Globus pallidus (tissue), 1 donor: ENCODE results near the gene ARHGAP26.

Source experiments
- DNase-seq: peaks from one replicate; pipeline ENCODE4 v3.0.0-alpha.2; 2015; ENCODE audit warnings: low spot score

ARHGAP26 gene

DNA sequence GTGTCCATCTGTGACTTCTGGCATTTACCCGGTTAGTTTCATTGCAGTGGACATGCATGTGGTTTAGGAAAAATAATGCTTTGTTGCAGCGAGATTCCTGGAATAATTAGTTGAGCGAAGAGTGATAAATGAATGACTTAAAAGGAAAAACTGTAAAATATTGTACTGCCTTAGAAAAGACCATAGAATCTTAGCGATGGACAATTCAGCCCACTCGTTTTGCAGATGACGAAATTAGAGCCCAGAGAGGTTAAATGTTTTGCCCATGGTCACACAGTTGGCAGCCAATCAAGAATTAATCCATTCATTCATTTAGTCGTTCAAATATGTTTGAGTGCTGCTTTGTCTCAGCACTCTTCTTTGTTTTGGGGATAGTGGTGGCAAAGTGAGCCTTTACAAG, 107.9 kb downstream of the ARHGAP26 start:
- no peak for DNase-seq

DNA sequence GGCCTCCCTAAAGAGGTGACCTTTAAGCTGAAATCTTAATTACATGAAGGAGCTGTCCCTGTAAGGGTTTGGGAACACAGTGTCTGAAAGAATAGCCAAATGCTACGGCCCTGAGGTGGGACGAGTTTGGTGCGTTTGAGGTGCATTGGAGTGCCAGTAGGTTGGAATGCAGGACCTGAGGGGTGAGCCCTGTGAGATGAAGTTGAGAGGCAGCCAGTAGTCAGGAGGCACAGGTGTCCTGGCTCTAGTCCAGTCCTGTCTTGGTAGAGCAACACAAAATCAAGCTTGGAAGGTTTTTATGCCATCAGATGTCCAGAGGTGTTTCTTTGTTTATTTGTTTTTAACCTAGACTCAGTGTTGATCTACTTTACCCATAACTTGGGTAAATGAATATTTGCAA, 108.5 kb downstream of the ARHGAP26 start:
- DNase-seq = no peak

DNA sequence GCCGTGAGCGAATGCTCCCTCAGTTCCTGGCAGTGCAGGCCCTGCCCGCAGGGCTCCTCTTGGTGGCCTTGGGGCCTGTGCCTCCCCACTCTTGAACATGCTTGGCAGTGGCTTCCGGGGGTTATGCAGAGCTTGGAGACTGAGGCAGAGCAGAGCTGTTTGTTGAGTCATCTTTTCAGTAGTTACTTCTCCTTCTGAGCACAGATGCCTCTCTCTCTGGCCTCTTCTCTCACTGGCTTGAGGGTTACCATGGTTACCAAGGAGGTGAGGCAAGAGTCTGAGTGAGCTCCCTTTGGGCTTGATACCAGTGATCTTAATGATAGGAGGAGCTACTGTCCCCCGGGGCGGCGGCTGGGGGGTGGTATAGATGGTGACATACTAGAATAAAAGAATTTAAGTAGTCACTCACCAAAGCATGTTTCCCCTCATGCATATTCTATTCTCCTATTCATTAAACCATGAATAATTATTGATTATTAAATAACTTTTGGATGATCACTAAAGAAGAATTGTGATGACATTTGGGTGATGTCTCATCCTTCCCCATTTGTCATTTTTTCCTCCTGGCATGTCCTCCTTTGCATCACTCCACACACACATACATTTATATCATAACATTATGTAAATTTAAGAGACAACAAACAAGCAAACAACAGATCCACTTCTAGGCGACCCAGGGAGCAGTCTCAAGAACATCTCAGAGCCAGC, 111.1 kb downstream of the ARHGAP26 start:
- peak; percentile 27 for DNase-seq

DNA sequence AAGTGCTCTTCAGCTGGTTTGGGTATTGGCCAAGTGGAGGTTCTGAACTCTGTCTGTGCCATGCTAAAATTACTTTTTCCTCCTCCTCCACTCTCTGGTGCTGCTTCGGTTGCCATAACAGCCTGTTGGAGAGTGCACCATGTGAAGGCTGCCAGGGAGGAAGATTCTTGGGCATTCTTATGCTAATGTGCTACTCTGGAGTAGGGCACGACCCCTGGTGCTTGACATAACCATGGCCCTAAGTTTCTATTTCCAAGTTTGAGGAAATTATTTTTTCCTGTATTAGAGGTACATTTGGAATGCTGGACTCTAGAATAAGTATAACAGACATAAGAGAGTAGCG, 111.6 kb downstream of the ARHGAP26 start:
- peak; percentile 32 for DNase-seq

DNA sequence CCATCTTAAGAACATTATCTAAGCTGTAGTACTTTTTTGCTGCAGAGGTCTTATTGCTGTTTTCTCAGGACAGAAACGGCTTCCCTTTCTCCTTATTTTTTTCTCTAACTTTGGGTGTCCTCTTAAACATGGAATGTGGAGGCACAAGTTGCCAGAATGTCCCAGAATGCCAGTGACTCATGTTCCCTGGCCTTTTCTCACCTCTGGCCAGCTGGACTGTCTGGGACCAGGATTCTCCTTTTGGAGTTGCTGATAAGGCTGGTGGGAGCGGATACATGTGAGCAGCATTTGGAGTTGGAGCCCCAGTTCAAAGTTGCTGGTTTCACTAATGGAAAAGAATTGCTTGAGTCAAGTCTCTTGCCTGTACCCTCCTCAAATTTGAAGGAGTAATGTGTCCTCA, 112.8 kb downstream of the ARHGAP26 start:
- no peak for DNase-seq

DNA sequence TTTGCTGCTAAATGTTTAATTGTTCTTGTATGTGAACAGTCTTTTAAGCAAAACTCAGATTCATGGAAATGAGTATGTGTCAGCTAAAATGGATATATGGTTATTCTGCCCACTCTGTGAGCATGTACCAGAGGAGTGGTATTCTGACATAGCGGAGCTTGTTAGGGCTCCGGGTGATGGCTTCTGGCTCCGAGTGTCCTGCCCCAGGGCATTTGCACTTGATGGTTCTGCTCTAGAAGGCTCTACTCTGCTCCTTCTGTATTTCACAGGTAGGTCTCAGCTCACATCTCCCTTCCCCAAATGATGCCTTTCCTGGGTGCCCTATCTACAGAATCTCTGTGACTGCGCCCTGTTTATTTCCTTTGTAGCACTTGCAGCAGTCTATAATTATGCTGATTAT, 113.3 kb downstream of the ARHGAP26 start:
- no peak for DNase-seq

DNA sequence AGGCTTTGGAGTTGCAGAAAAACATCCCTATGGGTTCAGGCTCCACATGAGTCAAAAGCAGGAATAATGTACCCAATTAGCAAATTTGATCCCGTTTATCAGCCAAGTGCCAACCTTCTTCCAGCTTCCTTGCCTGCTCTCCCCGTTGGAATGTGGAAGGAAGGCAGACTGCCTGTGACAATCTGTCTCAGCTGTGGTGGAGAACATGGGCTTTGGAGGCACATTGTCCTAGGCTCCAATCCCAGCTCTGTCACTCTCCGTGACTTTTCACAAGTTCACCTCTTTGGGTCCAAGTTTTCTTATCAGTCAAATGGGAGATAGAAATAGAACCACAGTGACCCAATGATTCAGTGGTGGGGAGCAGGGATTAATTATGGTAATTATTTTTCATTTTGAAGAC, 113.9 kb downstream of the ARHGAP26 start:
- no peak for DNase-seq

DNA sequence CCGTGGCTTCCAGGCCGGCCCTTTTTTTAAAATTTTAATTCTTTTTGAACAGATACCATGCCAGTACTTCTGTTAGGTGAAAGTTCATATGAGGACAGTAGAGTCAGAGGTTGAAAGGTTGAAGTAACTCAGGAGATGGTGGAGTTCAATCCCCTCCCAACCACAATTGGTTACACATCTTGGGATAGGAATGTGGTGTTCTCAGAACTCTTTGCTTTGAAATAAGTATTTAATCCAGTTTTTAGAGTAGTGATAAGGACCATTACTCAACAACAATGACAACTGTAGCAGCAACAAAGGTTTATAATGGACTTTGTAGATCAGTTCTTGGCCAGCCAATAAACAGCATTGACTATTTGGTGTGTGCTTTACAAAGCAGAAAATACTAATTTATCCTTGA, 116.0 kb downstream of the ARHGAP26 start:
- DNase-seq = no peak

DNA sequence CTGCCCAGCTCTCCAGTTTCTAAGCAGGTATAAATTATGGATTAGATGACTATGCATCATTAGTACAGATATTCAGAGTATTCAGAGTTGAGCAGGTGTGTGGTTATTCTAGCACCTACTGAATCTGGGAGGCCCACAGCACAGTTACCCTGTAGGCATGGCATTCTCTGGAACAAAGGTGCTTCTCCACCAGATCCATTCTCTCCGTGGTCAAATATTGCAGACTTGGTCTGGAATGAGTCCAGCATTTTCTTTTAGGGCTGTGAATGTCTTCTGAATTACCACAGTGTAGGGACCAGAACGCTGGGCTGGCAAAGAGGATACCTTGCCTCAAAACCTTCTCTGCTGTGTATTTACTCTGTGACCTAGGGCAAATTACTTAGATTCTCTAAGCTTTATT, 116.8 kb downstream of the ARHGAP26 start:
- no peak for DNase-seq

DNA sequence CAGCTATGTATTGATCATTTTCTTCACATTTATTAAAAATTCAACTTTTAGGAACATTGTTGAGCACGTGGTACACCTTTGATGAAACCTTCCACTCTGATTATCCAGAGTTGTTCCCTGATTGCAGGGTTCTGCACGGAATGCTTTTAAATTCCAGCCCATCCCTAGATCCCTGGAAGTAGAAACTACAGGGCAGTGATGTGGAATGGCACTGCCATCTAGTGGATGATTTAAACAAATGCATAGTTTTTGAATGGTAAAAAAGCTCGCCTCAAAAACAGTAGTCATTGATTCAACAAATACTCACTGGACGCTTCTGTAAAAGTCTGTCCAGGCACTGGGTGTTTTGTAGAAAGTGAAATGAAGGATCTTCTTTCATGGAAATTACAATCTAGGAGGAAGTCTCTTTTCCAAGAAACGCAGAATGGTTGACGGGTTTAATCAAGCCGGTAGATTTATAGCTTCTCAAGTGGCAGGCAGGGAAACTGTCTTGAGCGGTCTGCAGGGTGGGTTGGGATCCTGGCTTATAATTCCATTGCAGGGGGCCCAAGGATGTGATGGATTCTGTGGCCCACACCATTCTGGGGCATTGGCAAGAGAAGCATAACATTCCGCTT, 118.4 kb downstream of the ARHGAP26 start:
- peak; percentile 62 for DNase-seq

DNA sequence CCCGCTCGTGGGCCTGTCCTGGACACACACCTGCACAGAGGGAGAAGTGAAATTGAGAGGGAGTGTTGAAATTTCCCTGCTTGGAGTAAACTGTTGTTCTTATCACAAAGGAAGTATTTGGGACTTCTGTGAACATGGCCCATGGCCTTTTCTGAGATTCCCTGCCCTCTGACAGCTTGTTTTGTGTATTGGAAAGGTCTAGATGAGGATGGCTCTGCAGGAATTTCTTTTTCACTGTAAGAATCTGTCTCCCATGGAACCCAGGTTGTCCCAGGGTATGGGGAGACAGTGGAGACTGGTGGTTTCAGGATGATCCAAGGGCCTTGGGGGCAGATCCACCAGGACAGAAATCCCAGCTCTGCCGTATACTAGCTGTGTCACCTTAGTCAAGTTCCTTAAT, 121.8 kb downstream of the ARHGAP26 start:
- DNase-seq = no peak

DNA sequence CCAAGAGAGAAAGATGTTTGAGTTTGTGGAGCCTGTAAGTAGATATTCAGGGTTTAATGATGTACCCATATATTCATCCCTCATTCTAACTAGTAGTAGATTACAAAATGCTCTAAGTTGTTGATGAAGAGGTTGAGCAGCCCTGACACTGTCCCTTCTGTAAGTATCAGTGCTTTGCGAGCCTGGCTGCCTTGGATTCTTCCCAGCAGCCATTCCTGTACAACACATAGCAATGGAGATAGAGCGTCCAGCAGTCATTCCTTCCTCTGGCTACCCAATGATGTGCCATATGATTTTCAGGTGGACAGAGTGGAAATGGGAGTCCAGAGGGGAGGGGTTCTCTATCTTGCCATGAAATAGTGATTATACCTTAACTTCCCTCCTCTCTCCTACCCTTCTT, 124.1 kb downstream of the ARHGAP26 start:
- DNase-seq = no peak

DNA sequence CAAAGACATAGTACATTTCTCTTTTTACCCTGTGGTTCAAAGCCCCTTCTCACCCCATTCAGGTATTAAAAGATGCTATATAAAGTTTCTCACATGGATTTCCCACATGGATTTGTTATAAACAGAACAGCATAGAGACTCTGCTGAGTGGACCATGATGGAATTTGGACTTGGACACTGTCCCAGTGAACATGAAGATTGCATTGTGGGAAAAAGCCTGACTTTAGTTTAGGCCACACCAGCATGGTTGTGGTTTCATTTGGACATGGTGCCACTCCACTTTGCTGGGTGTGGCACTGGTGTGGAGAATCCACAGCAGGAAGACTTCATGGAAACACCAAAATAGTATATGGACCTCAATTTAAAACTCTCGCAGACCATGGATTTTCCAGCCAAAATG, 124.6 kb downstream of the ARHGAP26 start:
- no peak for DNase-seq

DNA sequence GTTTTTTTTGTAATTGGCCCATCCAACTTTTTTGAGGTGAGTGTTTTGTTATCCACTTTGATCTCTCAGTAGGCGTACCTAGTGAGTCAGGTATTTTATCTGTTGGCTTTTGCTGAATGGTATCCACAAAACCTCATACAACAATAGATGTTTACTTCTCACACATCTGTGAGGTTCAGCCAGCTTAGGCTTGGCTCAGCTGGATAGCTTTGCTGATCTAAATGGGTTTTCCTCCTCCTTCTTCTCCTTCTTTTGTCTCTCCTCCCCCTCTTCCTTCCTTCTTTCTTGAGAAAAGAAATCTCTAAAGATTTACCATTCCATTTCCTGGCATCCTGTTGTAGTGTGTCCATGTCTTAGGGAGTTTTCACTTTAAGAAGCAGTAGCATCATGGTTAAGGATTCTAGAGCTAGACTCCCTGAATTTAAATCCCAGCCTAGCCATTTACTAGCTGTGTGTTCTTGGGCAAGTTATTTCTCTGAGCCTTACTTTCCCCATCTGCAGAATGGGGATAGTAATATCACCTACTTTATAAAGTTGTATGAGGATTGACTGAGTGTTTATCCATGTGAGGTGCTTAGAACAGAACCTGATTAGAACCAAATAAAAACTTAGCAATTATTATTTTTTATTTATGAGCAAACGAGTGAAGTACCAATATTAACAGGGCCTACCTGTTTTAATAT, 126.3 kb downstream of the ARHGAP26 start:
- DNase-seq = no peak

DNA sequence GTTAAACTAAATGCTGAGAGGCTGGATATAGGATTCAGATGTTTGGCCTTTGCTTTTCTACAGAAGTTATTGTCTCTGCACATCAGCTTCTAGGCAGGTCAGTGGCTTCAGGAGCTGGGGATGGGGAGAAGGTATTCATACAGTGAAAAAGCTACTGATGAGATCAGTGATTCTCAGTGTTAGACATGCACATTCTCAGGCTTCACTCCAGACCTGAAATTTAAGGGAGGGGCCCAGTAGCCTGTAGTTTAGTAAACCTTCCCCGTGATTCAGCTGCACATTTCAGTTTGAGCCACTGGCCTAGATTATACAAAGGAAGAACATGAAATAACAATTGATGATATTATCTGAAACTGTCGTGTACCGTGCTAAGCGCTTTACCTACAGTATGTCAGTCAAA, 127.2 kb downstream of the ARHGAP26 start:
- DNase-seq = no peak

DNA sequence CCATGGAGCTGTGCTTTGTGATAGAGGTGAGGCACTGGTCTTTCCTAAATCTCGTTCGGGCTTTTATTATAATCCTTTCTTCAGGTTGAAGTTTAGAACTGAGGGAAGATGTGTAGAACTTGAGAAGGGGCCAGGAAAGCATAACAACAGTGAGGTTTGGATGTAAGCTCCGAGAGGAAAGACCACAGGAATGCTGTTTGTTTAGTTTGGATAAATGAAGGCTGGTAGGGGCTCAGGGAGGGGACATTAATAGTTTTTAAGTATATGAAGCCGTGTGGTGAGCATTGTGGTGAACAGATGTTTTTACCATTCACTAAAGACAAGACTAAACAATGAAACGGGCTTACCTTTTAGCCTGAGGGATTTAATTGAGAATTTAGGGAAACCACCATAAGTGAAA, 130.8 kb downstream of the ARHGAP26 start:
- no peak for DNase-seq

DNA sequence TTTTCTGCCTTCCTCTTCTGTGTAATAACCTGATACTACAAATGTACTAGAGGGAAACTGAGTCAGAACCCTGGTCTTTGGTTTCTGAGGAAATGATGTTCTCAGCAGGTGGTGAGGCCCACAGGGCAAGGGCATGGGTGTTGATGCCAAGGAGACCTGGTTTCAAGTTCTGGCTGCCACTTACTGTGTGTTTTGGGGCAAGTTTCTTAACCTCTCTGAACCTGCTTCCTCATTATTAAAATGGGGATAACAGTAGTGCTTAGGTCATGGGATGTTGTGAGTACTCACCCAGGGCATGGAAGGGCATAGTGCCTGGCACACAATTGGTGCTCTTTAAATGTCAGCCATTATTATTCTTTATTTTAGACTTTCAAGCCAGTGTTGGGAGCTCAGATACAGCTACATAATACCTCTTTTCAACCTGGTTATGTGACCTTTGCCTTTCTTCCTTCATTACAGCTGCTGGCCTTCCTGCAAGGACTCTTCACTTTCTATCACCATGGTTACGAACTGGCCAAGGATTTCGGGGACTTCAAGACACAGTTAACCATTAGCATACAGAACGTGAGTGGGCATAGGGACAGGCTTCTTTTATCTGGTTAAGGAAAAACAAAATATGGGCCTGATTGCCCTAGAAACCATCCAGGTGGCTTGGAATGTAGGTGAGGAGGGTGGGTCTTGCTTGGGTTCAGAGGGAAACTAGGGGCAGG, 131.5 kb downstream of the ARHGAP26 start:
- no peak for DNase-seq

DNA sequence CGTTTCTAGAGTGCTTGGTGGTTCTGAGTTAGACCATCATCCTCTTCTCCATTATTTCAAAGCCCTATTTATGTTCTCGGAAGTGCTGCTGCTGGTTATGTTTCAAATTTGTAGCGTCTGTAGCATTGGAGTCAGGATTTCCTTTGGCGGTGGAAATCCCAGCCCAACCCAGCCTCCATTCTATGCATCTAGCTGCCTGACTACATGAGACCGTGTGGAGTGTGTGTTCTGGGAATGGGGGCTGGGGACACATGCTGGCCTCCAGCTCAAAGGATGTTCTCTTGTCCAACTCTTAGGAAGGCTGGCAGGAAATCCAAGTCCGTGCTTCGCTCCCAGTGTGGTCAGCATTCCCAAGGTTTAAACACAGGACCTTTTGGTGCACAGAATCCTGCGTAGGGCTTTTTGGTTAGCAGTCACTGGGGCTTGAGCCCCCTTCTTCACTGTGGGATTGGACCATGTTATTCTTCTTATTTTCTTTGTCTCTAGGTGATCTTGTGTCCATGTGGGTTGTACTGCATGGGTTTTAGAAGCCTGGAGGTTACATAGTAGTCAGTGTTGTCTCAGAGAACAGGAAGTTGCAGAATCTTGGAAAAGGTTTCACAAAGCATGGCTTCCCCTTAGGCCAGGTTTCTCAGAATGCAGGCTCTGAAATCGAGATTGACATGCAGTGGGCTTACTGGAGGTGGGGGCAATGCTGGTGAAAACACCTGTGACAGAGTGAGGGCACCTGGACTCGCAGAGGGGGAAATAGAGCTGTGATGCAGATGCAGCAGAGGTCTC, 132.2 kb downstream of the ARHGAP26 start:
- DNase-seq = no peak

DNA sequence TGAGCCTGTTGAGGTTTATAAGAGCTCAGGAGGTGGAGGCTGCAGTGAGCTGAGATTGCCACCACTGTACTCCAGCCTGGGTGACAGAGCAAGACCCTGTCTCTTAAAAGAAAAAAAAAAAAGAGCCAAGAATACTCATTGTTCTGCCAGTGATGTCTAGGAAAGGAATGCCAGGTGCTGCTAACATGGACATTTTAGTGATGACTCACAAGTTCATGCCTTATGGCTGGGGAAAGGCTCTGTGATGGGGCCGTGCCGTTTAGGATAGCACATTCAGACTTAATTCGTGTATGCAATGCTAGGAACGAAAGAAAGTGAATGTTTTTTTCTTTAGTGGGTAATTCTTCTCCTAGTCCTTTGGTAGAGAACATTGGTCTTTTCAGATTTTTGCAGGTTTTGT, 134.2 kb downstream of the ARHGAP26 start:
- no peak for DNase-seq

DNA sequence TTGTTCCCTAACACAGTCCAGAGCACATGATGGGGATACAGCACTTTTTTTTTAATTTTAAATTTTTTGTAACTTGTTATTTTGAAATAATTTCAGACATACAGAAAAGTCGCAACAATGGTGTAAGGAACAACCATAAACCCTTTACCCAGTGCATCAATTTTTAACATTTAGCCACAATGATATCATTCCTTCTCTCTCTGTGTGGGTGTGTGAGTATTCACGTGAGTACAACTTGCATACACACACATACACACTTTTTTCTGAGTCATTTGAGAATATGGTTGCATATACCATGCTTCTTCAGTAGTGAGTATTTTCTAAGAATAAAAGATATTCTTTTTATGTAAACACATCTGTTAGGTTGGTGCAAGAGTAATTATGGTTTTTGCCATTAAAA, 135.2 kb downstream of the ARHGAP26 start:
- DNase-seq = no peak

DNA sequence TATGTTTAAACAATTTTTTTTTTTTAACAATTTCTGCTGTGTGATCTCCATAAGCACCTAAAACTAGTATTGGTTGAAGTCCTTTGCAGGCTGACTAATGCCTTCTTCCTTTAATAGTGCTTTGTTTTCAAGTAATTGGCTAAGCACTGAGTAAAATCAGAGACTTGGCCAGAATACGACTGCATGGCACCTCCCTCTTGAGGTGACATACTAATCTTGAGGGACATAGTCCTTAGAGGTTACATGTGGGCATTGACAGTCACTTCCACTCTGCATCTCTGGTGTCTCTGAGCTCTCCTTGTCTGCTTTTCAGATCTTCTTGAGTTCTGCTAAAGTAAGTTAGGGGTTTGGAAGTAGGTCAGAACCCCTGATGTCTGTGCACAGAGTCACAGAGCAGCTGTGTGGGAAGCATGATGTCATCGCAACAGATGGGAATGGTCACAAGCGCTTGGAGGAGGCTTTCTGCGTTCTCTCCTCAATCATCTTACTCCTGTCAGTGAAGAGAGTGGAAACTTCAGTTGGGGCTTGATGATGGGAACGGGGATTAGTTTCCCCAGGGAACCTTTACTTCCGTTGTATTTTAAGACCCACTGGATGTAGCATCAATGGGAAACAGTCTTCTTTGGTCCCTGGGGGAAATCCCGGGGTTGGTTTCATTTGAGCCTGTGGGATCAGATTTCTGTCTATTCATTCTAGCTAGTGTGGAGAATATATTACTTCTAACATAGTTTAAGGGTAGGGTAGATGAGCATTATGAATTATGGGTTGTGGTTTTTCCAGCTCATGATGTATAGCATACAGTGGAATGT, 136.9 kb downstream of the ARHGAP26 start:
- no peak for DNase-seq
